ENCODE data around the gene PHF21B.

DNA sequence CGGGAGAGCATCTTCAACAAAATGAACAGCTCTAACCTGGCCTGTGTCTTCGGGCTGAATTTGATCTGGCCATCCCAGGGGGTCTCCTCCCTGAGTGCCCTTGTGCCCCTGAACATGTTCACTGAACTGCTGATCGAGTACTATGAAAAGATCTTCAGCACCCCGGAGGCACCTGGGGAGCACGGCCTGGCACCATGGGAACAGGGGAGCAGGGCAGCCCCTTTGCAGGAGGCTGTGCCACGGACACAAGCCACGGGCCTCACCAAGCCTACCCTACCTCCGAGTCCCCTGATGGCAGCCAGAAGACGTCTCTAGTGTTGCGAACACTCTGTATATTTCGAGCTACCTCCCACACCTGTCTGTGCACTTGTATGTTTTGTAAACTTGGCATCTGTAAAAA lies 147.5 kb downstream of the PHF21B start:
- TF ChIP-seq CTCF (IDR thresholded peaks at IDR 0.05): no peak
- TF ChIP-seq POLR2AphosphoS5 (IDR thresholded peaks at IDR 0.05): no peak
- no peak for TF ChIP-seq POLR2A (IDR thresholded peaks at IDR 0.05)
- no peak for TF ChIP-seq EP300 (IDR thresholded peaks at IDR 0.05)

Data from sigmoid colon (tissue), 4 donors.